ENCODE measurements around the gene EXOC6. TPM values are rescaled to one million over a fixed set of nuclear protein-coding genes. Genes with fewer than 3 reads are reported as not detected.
A peak's percentile ranks its signal among the peaks of the same experiment; 100 is the strongest.

Gene EXOC6
- total RNA-seq, 1 experiment from 2014 or later, result 15.7 TPM

DNA sequence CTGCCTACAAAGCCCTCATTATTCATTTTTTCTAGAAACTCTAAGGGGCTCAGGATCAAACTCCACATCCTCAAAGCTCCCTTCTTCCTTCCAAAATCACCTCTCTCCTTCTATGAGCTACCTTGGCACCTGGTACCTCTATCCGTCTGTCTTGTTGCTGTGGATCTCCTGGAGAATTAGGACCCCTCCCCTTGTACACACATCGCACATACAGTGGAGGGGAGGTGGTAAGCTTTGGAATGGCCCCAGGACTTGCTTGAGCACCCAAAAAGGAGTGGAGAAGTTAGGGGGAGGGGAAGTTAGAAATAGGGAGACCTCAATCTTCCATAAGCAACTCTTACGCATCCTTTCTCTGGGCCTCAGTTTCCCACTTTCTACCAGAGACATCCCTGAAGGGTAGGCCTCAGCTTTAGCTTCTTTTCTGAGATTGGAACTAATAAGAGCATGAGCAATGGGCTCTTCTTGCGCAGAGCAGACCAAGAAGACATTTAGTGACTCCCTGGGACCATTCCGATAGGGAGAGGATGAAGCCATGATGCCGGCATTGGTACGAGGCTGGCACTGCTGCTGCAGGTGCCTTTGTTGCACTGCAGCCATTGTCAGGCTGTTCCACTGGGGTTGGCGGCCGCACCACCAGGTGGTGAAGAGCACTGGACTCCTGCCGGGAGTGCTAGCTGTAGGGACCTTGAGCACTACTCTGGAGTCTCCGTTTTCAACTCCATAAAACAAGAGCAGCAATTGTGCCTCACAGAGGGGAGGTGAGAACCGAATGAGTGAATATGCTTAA is 216.7 kb downstream of the EXOC6 start:
- no peak for DNase-seq (ENCODE audit: low spot score)

DNA sequence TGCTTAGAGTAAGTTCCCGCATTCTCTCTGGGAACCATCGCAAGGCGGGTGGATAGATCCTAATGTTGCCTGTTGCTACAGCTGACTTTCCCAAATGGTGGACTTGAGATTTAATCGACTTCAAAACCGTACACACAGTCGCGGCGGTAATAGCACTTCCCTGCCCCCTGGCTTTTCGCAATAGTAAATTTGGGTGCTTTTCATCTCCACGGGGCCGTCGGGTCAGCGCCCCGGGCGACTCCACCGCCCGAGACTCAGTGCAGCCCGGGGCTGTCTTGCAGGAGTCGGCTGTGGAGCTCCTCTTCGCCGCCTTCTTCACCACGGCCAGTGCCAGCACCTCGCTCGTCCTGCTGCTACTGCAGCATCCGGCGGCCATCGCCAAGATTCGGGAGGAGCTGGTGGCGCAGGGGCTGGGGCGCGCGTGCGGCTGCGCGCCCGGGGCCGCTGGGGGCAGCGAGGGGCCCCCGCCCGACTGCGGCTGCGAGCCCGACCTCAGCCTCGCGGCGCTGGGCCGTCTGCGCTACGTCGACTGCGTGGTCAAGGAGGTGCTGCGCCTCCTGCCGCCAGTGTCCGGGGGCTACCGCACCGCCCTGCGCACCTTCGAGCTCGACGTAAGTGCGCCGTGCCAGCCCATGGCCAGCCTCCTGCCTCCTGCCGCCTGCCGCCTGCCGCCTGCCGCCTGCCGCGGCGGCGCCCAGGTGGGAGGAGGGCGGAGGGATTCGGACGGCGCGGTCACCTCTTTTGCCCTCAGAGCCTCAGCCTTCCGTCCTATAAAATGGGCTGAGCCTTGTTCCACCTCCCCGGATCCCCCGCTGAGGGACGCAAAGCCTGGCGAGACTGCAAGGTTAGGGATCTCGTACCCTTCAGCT is 217.6 kb downstream of the EXOC6 start:
- no peak for DNase-seq (ENCODE audit: low spot score)

- DNase-seq (ENCODE audit: low spot score), result no peak
Measured at GRCh38 chr10:93066544-93066913, 218.2 kb downstream of the EXOC6 start.

DNA sequence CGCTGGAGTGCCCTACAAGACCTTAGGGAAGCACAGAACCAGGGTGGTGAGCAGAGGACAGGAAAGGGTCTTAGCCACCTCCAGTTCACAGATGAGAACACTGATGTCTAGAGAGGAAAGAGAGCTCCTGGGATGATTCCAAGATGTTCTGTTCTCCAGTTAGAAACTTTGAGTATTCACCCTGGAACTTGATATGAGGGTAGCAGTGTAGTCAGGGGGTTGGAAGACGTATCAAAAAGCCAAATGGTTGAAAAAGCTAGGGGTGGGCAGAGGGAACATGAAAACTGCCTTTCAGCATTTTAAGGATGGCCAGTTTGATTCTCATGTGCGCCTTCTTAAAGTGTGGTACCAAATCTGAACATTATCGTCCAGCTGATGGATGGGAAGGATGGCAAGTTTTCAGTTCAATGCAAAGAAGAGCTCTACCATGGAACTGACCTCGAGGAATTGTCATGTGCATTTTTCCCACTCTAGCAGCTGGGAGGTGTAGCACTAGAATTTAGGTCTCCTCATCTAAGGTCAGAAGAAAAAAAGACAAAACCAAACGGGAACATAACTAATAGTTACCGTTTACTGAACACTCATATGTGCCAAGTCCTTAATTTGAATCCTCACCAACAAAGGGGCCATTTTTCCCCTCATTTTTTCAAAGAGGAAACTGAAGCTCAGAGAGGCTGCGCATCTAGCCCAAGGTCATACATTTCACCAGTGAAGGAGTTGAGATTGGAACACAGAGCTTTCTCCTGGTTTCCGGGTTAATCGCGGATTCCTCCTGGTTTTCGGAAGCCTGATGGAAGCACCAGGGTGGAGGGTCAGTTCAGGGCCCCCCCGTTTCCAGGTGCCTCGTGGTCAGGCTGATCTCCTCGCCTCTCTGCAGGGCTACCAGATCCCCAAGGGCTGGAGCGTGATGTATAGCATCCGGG is 219.4 kb downstream of the EXOC6 start:
- DNase-seq (ENCODE audit: low spot score), result no peak

DNA sequence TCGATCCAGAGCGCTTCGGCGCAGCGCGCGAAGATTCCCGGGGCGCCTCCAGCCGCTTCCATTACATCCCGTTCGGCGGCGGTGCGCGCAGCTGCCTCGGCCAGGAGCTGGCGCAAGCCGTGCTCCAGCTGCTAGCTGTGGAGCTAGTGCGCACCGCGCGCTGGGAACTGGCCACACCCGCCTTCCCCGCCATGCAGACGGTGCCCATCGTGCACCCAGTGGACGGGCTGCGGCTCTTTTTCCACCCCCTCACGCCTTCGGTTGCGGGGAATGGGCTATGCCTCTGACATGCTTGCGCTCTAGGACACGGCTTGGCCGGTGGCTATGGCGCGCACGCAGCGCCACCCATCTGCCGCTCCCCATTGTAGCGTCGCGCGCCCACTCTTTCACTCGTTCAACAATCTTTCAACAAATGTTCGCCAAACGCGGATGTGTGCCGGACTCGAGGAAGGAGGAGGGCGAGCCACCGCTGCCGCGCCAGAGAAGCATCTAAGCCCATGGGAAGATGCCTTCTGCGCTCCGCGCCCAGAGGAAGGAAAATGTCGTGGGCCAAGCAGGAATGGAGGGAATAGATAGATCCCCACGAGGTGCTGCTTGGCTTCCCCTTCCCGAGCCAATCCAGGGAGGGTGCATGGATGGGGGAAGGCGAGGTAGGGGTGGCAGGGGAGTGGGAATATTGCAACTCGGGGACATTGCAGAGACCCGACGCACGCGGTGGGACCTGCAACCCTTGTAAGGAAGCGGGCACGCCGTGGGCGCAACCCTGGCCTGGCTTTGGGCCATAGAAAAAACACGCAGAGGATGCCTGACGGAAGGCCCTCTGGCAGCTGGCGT is 220.3 kb downstream of the EXOC6 start:
- DNase-seq (ENCODE audit: low spot score), result no peak

- DNase-seq (ENCODE audit: low spot score), result no peak
Measured at GRCh38 chr10:93069245-93069561, 220.9 kb downstream of the EXOC6 start.

DNA sequence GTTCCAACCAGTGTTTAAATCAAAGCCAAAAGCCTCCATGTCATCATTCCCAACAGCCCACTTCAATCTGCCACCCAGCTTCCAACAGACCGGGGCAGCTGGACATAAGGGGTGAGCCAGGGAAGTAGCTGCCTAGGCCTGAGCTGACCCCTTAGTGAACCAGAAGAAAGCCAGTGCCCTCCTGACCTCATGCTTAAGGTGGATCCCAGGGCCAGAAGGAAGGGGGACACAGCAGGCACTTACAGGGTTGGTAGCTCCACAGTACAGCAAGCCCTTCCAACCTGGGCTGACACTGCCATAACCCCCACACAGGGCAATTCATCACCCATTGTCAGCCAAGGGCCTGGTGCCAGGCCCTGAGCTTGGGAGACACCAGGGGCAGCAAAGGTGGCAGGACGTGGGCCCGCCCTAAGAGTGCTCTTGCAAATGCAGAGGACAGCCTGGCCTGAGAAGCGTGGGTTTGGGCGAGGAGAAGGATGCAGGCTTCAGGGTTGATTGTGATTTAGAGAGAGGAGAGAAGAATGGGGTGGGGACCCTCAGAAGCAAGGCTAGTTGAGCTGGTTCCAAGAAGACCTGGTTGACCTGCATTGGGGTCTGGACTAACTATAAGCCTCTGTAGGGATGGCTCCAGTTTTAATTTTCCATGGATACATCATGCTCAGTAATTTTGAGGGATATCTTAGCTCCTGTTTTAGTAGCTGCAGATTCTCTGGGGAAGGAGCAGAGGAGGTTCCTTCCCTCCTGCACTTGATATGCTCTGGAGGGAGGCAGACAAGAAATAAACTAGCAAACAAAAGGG is 222.3 kb downstream of the EXOC6 start:
- DNase-seq (ENCODE audit: low spot score), result no peak

GRCh38 chr10:93071177-93071472 is 222.8 kb downstream of the EXOC6 start:
- no peak for DNase-seq (ENCODE audit: low spot score)

DNA sequence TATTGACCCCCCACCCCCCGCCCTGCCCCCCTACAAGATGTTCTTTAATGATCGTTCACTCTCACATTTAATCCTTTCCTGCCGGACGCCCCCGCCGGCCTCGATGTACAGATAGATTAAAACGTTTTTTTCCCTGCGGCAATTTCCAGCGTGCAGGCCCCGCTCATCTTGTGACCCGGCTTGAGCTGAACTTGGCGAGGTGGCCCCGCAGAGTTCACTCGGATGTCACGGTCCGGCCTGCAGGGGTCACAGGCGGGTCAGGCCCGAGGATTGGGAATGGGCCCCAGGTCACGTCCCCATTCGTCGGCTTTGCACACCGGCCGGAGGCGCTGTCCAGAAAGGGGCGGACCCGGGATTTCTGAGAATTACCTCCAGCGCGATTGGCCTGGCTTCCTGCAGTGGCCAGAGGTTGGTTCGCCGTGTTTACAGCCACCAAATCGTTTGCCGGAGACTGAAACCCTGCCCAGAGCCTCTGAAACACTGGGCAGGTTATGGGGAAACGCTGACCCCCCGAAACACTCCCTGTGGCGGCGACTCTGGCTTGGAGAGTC is 223.4 kb downstream of the EXOC6 start:
- no peak for DNase-seq (ENCODE audit: low spot score)

DNA sequence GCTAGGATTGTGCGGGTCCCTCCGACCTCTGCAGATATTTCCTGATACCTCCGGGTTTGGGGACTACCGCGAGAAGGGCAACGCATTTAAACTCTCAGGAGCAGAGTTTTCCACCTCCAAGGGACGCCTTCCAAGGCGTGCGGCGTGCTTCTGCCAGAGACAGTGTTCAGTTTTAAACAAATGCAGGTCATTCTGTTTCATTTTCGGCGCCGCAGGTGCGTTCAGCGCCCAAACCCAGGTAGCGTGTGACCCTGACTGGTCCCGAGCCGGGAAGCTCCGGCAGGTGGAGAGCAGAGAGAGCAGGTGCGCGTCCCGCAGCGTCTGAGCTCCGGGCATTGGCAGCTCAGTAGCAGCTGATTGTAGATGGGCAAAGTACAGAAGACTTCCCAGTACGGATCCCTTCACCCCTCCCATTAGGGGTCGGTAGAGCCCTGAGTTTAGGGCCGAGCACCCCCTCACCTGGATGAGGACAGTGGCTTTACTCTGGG is 223.9 kb downstream of the EXOC6 start:
- no peak for DNase-seq (ENCODE audit: low spot score)

GRCh38 chr10:93072713-93073538 is 224.6 kb downstream of the EXOC6 start:
- no peak for DNase-seq (ENCODE audit: low spot score)

- DNase-seq (ENCODE audit: low spot score), result no peak
Measured at GRCh38 chr10:93073539-93074146, 225.3 kb downstream of the EXOC6 start, which contains the start of gene CYP26A1. CYP26A1 (plus strand) TSS chr10:93073893; CDS start chr10:93073935, 42 bp downstream.

DNA sequence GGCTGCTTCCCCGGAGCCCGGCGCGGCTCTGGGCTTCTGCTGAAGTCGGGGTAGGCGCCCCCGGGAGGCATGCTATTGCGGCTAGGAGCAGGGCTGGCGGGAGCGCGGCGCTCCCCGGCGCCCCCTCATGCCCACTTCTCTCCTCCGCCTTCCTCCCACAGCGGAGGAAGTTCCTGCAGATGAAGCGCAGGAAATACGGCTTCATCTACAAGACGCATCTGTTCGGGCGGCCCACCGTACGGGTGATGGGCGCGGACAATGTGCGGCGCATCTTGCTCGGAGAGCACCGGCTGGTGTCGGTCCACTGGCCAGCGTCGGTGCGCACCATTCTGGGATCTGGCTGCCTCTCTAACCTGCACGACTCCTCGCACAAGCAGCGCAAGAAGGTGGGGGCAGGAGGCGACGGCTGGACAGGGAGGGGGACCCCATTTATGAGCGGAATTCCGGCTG is 225.9 kb downstream of the EXOC6 start:
- peak; percentile 13 for DNase-seq (ENCODE audit: low spot score)

GRCh38 chr10:93074597-93075368 is 226.5 kb downstream of the EXOC6 start:
- no peak for DNase-seq (ENCODE audit: low spot score)

GRCh38 chr10:93075369-93076221 is 227.3 kb downstream of the EXOC6 start:
- DNase-seq (ENCODE audit: low spot score), result no peak

GRCh38 chr10:93076871-93077270 is 228.6 kb downstream of the EXOC6 start:
- DNase-seq (ENCODE audit: low spot score), result peak; percentile 5

GRCh38 chr10:93077860-93078337 is 229.6 kb downstream of the EXOC6 start:
- no peak for DNase-seq (ENCODE audit: low spot score)

All from A172 (cell line).